Measurements from ENCODE around the gene CSPG4.
A peak's percentile ranks its signal among the peaks of the same experiment; 100 is the strongest.
"Not testable (repeated sequence)": the region's sequence is repeated elsewhere in the genome, so short reads cannot be mapped to it uniquely, and the experiment has no call there.

Gene CSPG4

DNA sequence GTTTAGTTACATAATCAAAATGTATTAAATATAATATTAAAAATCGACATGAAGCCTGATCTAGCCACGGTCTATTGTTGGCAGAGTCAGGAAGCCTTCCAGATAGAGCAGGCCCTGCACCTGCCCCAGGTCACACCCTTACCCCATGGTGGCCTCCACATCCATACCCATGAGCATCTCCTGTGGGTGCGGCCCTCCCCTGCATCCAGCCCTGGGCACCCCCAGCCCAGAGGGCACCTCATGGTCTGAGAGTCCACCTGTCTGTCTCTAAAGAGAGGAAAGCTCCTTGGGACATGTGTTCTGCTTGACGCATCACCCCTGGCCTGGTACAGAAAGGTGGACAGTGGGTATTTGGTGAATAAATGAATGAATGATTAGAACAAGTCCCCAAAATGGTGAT is 37.2 kb upstream of the CSPG4 start:
- DNase-seq (ENCODE audit: extremely low spot score) = no peak
- ChIA-PET POLR2A (no interaction called here), CTCF (interaction anchor here (0.8 to 3.8 kb wide), 2 partner anchors 12 to 52 kb away, joined by 3 to 13 read pairs; no protein-coding TSS in a partner anchor)
- TF ChIP-seq, protein P1, sequence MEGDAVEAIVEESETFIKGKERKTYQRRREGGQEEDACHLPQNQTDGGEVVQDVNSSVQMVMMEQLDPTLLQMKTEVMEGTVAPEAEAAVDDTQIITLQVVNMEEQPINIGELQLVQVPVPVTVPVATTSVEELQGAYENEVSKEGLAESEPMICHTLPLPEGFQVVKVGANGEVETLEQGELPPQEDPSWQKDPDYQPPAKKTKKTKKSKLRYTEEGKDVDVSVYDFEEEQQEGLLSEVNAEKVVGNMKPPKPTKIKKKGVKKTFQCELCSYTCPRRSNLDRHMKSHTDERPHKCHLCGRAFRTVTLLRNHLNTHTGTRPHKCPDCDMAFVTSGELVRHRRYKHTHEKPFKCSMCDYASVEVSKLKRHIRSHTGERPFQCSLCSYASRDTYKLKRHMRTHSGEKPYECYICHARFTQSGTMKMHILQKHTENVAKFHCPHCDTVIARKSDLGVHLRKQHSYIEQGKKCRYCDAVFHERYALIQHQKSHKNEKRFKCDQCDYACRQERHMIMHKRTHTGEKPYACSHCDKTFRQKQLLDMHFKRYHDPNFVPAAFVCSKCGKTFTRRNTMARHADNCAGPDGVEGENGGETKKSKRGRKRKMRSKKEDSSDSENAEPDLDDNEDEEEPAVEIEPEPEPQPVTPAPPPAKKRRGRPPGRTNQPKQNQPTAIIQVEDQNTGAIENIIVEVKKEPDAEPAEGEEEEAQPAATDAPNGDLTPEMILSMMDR (IDR thresholded peaks at IDR 0.05; ENCODE audit: control extremely low read depth, extremely low read depth, low read depth, missing control alignments) = no peak

DNA sequence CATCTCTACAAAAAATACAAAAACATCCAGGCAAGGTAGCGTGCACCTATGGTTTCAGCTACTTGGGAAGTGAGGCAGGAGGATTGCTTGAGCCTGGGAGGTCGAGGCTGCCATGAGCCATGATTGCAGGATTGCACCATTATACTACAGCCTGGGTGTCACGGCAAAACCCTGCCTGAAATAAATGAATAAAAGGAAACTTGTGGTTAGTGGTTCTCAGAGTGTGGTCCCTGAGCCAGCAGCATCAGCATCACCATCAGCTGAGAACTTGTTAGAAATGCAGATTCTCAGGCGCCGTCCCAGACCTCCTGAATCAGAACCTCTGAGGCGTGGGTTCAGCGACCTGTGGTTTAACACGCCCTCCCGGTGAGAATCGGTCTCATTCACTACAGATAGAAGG is 36.2 kb upstream of the CSPG4 start:
- POLR2A ChIA-PET; DNase-seq (ENCODE audit: extremely low spot score): not testable (repeated sequence)
- CTCF ChIA-PET = interaction anchor here (0.8 kb wide), 1 partner anchor 20 kb away, joined by 3 read pairs; no protein-coding TSS in a partner anchor

DNA sequence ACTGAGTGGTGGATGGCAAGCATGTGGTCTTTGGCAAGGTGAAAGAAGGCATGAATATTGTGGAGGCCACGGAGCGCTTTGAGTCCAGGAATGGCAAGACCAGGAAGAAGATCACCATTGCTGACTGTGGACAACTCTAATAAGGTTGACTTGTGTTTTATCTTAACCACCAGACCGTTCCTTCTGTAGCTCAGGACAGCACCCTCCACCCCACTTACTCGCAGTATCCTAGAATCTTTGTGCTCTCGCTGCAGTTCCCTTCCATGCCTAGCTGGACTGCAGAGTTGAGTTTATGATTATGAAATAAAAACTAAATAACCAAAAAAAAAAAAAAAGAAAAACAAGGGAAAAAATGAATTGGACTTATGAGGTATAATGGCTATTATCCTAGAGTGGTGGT is 34.5 kb upstream of the CSPG4 start:
- CTCF ChIA-PET; DNase-seq (ENCODE audit: extremely low spot score); POLR2A ChIA-PET: not testable (repeated sequence)

DNA sequence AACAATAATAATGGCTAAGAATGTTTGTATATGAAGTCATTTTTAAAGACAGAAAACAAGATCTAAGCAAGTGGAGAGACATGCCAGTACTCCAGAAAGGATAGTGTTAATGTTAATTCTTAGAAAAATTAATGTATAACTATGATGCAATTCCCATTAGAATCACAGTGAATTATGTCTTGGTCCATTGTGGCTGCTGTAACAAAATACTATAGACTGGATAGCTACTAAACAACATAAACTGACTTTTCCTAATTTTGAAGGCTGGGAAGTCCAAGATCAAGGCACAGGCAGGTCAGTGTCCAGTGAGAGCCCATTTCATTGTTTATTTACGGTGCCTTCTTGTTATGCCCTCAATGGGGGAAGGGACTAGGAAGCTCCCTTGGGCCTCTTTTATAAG is 32.7 kb upstream of the CSPG4 start:
- ChIA-PET POLR2A (no interaction called here), CTCF (interaction anchor here (1.0 to 1.6 kb wide), 2 partner anchors 58 to 394 kb away, joined by 3 read pairs; no protein-coding TSS in a partner anchor)
- TF ChIP-seq, protein P1 (IDR thresholded peaks at IDR 0.05; ENCODE audit: control extremely low read depth, extremely low read depth, low read depth, missing control alignments) = no peak
- no peak for DNase-seq (ENCODE audit: extremely low spot score)

DNA sequence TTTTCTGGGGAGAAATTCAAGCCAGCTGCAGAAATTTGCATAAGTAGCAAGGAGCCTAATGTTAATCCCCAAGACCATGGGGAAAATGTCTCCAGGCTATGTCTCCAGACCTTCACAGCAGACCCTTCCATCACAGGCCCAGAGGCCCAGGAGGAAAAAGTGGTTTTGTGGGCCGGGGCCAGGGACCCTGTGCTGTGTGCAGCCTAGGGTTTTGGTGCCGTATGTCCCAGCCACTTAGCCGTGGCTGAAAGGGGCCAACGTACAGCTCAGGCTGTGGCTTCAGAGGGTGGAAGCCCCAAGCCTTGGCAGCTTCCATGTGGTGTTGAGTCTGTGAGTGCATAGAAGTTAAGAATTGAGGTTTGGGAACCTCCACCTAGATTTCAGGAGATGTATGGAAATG is 29.7 kb upstream of the CSPG4 start:
- POLR2A ChIA-PET; DNase-seq (ENCODE audit: extremely low spot score): not testable (repeated sequence)

DNA sequence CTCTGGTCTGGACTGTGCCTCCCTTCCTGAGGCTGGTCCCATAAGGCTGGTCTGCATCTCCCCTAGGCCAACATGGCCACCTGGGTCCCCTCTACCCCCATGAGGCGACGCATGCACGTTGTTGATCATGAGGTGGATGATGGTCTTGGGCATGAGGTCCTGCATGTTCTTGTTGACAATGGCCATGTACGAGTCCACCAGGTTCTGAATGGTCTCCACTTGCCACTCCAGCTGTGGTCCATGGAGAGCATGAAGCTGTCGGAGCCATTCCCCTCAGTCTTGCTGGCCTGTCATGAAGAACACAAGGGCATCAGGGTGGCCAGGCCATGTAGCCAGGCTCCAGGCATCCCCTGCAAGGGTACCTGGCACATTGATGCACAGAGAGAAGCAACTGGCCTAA is 27.1 kb upstream of the CSPG4 start:
- ChIA-PET POLR2A (no interaction called here), CTCF (interaction anchor here (1.4 kb wide), 1 partner anchor 12 kb away, joined by 4 read pairs; no protein-coding TSS in a partner anchor)
- TF ChIP-seq, protein P1 (IDR thresholded peaks at IDR 0.05; ENCODE audit: control extremely low read depth, extremely low read depth, low read depth, missing control alignments) = no peak
- DNase-seq (ENCODE audit: extremely low spot score) = no peak

More for the DNA sequence above, 29.7 kb upstream of the CSPG4 start:
- CTCF ChIA-PET = interaction anchor here (1.5 kb wide), 1 partner anchor 16 kb away, joined by 9 read pairs; no protein-coding TSS in a partner anchor

DNA sequence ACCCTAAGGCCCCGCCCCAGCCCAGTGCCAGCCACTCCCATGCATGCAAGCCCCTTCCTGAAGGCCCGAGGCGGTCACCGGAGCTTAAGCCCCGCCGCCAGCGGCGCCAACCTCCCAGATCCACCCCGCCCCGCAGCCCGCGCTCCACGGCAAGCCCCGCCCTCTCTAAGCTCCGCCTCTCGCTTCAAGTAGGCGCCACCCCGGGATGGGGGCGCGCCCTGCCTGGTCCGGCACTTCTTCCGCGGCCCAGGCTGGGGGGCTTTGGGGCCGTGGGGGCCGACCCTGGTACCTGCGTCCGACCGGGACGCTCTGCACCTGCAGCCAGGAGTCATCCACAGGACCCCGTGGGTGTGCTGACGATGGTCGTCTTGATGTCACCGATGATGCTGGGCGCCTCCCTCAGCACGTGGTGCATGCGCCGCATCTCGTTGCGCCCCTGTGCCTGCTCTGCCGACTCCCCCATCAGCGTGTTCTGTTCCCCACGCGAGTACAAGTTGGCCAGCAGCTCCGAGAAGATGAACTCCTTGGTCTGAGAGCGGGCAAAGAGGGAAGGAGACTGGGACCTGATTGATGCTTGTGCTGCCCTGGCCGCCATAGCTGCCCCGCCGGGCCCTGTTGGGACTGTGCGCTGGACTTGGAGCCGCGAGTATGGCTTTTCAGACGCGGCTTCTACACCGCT is 26.1 kb upstream of the CSPG4 start:
- POLR2A ChIA-PET = interaction anchor here (0.6 to 0.7 kb wide), 3 partner anchors 10 to 390 kb away, joined by 3 to 6 read pairs (median 3); a partner anchor contains a TSS
- peak; percentile 99 for DNase-seq (ENCODE audit: extremely low spot score)
- TF ChIP-seq, protein P1 (IDR thresholded peaks at IDR 0.05; ENCODE audit: control extremely low read depth, extremely low read depth, low read depth, missing control alignments) = no peak
- CTCF ChIA-PET = interaction anchor here (0.9 to 2.0 kb wide), 8 partner anchors 11 to 103 kb away, joined by 3 to 9 read pairs (median 4); no protein-coding TSS in a partner anchor

DNA sequence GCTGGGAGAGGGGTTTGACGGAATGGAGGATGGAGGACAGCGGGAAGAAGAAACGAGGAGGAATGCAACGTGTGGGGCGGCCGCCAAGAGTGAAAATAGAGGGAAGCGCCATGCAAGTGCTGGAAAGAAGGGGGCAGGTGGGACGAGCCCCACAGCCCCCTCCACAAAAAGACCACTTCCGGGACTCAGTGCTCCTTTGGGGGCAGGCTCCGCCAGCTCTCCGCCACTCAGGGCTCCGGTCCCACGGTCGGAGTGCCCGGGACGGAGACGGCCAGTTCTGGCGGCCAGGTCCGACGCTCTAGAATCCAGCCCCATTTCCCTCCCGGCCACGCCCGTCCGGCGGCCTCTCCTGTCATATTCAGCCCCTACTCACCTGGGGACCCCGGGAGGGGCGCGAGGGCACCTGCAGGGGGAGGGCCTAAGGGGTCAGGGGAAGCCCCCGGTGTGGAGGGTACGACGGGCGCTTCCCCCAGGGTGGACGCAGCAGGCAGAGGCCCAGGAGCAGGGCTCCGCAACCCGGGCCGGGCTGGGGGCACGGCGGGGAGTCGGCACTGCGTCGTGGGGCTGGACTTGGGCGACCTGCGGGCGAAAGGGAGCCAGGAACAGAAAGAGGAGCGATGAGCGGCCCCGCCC is 25.5 kb upstream of the CSPG4 start:
- DNase-seq (ENCODE audit: extremely low spot score) = no peak
- CTCF ChIA-PET = interaction anchor here (0.9 to 2.0 kb wide), 7 partner anchors 10 to 104 kb away, joined by 3 to 9 read pairs (median 5); no protein-coding TSS in a partner anchor
- POLR2A ChIA-PET = no interaction called here
- TF ChIP-seq, protein P1 (IDR thresholded peaks at IDR 0.05; ENCODE audit: control extremely low read depth, extremely low read depth, low read depth, missing control alignments) = no peak

DNA sequence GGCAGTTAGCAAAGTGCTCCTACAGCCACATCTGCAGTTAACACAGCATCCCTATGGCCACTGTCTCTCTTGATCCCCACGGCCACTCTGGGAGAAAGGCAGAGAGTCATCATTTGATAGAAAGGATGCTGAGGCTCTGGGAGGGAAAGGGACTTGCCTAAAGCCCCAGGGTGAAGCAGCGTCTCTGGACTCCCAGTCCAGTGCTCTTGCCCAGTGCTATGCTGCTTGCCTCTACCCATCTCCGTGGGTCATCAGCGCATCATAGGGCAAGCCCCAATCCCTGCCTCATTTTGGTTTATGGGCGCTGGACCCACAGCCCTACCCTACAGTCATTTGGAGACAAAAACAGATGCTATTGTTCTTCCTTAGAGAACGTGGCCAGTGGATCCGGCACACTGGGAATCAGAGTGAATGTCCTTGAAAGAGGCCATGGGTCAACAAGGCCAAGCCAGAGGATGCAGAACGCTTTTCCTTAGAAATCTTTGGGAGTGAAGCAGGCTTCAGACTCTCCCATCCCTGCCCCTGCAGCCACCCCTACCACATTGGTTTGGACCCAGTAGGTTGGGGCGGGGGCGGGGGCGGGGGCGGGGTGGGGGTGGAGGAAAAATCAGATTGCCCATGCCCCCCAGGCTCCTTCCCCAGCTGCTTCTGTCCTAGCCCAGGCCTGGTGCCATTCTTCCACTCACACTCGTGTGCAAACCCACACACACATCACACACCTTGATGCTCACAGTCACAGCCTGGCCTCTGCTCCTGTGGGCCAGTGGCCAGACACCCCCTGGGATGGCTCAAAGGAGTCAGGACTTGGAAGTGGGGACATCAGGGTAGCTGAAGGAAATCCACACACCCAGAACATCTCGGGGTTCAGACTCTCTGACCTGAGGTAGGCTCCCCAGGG is 24.7 kb upstream of the CSPG4 start:
- POLR2A ChIA-PET; DNase-seq (ENCODE audit: extremely low spot score): not testable (repeated sequence)
- CTCF ChIA-PET = interaction anchor here (1.1 to 2.0 kb wide), 4 partner anchors 9 to 105 kb away, joined by 3 to 9 read pairs (median 4); no protein-coding TSS in a partner anchor
